H1 (cell line): ENCODE data around the gene SLC6A17. TPM values are rescaled to one million over a fixed set of nuclear protein-coding genes. Genes with fewer than 3 reads are reported as not detected.

Source experiments
- CTCF ChIA-PET: fragments of 300-600 bp; sonication (Branson Sonifier 250); formaldehyde crosslinking; loops from one replicate; lab custom pipeline; 2021; ENCODE audit not compliant: partially characterized antibody; lab: Charles Lee
- POLR2A ChIA-PET: fragments of 300-600 bp; sonication (Branson Sonifier 250); formaldehyde crosslinking; loops from one replicate; lab custom pipeline; 2021; ENCODE audit warnings: inconsistent platforms; ENCODE audit not compliant: partially characterized antibody; lab: Charles Lee
- DNase-seq, 2 experiments: peaks; one replicate each; pipeline versions ENCODE4 v3.0.0 to v3.0.0-alpha.2; 2010 to 2022; ENCODE audit warnings: low spot score in 2 of 2, low read depth in 1 of 2, mixed read lengths in 1 of 2
- FAIRE-seq: peaks from 2 replicates; lab custom pipeline; 2011; peaks lifted over from hg19 to GRCh38; lab: Jason Lieb, UNC
- H2AFZ ChIP-seq: 2 replicates; pipeline ENCODE4 v1.8.1; 2012; ENCODE audit warnings: low read length, inconsistent platforms
- H2AK5ac ChIP-seq: 2 replicates; pipeline ENCODE4 v1.6.1; 2013; ENCODE audit warnings: low read depth, low read length
- H2BK120ac ChIP-seq: replicated peaks from 2 replicates; pipeline ENCODE3; 2013; ENCODE audit warnings: low read depth, low read length, inconsistent platforms
- H2BK12ac ChIP-seq: 2 replicates; pipeline ENCODE4 v1.6.1; 2013; ENCODE audit warnings: low read depth, low read length
- H2BK15ac ChIP-seq: 2 replicates; pipeline ENCODE4 v1.6.1; 2013; ENCODE audit warnings: low read length
- H2BK20ac ChIP-seq: 2 replicates; pipeline ENCODE4 v1.6.1; 2013; ENCODE audit warnings: low read length
- H2BK5ac ChIP-seq: 2 replicates; pipeline ENCODE4 v1.6.1; 2013; ENCODE audit warnings: low read depth, low read length
- H3K14ac ChIP-seq: 2 replicates; pipeline ENCODE4 v1.6.1; 2013; ENCODE audit warnings: inconsistent platforms; ENCODE audit not compliant: insufficient read length
- H3K18ac ChIP-seq: 2 replicates; pipeline ENCODE4 v1.6.1; 2013; ENCODE audit warnings: low read length; ENCODE audit errors: extremely low read depth
- H3K23ac ChIP-seq: 2 replicates; pipeline ENCODE4 v1.6.1; 2013; ENCODE audit warnings: inconsistent platforms; ENCODE audit not compliant: insufficient read length
- H3K23me2 ChIP-seq: 2 replicates; pipeline ENCODE4 v1.6.1; 2013; ENCODE audit warnings: low read depth, low read length
- H3K27ac ChIP-seq: 2 replicates; pipeline ENCODE4 v1.6.1; 2011; ENCODE audit warnings: low read depth, low read length, inconsistent platforms
- H3K27me3 ChIP-seq, 4 experiments: replicated peaks in 1 of 4; 1 replicate in 1 of 4; 2 replicates in 3 of 4; pipeline versions ENCODE4 v1.6.1 to v1.8.1; 2011 to 2013; ENCODE audit warnings: low read length in 3 of 4, mild to moderate bottlenecking in 3 of 4, inconsistent platforms in 2 of 4, mixed read lengths in 2 of 4, moderate library complexity in 1 of 4; ENCODE audit not compliant: control insufficient read depth in 3 of 4, insufficient read depth in 3 of 4; ENCODE audit errors: extremely low read depth in 1 of 4
- H3K36me3 ChIP-seq, 4 experiments: 2 replicates each; pipeline versions ENCODE4 v1.6.1 to v1.8.1; 2011 to 2013; ENCODE audit warnings: mild to moderate bottlenecking in 4 of 4, low read length in 3 of 4, moderate library complexity in 2 of 4, control low read depth in 1 of 4, inconsistent platforms in 1 of 4; ENCODE audit not compliant: insufficient read depth in 4 of 4, control insufficient read depth in 2 of 4
- H3K4ac ChIP-seq: replicated peaks from 2 replicates; pipeline ENCODE3; 2013; ENCODE audit warnings: low read length, low read depth, mixed read lengths, inconsistent platforms; ENCODE audit not compliant: insufficient read length
- H3K4me1 ChIP-seq, 4 experiments: replicated peaks in 1 of 4; 1 replicate in 1 of 4; 2 replicates in 3 of 4; pipeline versions ENCODE4 v1.6.1 to v1.8.1; 2011 to 2013; ENCODE audit warnings: low read length in 3 of 4, inconsistent platforms in 2 of 4, mixed read lengths in 1 of 4; ENCODE audit not compliant: insufficient read depth in 4 of 4, control insufficient read depth in 3 of 4
- H3K4me2 ChIP-seq, 2 experiments: 2 replicates each; pipeline versions ENCODE4 v1.6.1 to v1.8.1; 2011 to 2013; ENCODE audit warnings: low read depth in 2 of 2, low read length in 2 of 2, control low read depth in 1 of 2, inconsistent platforms in 1 of 2, mild to moderate bottlenecking in 1 of 2; ENCODE audit not compliant: insufficient read depth in 1 of 2
- H3K4me3 ChIP-seq, 4 experiments: fragments of 200-600, 300-600 bp in 1 of 4; sonication (generic), shearing (Covaris generic), sonication (Bioruptor Twin) in 1 of 4; 2 replicates each; pipeline versions ENCODE4 v1.5.1 to v1.8.1; 2011 to 2016; ENCODE audit warnings: low read length in 4 of 4, low read depth in 3 of 4, control low read depth in 2 of 4, inconsistent platforms in 2 of 4, mild to moderate bottlenecking in 2 of 4, mixed read lengths in 1 of 4, moderate library complexity in 1 of 4; ENCODE audit not compliant: insufficient read depth in 2 of 4; ENCODE audit errors: extremely low read depth in 1 of 4
- H3K56ac ChIP-seq: replicated peaks from 2 replicates; pipeline ENCODE3; 2013; ENCODE audit warnings: low read depth, mild to moderate bottlenecking, mixed read lengths, low read length, inconsistent platforms; ENCODE audit not compliant: insufficient read length
- H3K79me1 ChIP-seq: 2 replicates; pipeline ENCODE4 v1.6.1; 2013; ENCODE audit warnings: low read depth, low read length, control low read depth
- H3K79me2 ChIP-seq, 2 experiments: 2 replicates each; pipeline versions ENCODE4 v1.6.1 to v1.8.1; 2012 to 2013; ENCODE audit warnings: low read length in 2 of 2, mild to moderate bottlenecking in 2 of 2, inconsistent platforms in 1 of 2; ENCODE audit not compliant: insufficient read depth in 2 of 2, control insufficient read depth in 1 of 2
- H3K9ac ChIP-seq, 4 experiments: replicated peaks in 1 of 4; 1 replicate in 1 of 4; 2 replicates in 3 of 4; pipeline versions ENCODE4 v1.6.1 to v1.8.1; 2011 to 2013; ENCODE audit warnings: low read depth in 3 of 4, low read length in 3 of 4, control low read depth in 2 of 4, mild to moderate bottlenecking in 2 of 4, moderate library complexity in 2 of 4, inconsistent platforms in 1 of 4; ENCODE audit errors: extremely low read depth in 1 of 4
- H3K9me3 ChIP-seq, 2 experiments: 2 replicates each; pipeline versions ENCODE4 v1.6.1 to v1.8.1; 2012 to 2013; ENCODE audit warnings: mild to moderate bottlenecking in 2 of 2, moderate library complexity in 2 of 2, control low read depth in 1 of 2, inconsistent platforms in 1 of 2, low read depth in 1 of 2, low read length in 1 of 2, mixed read lengths in 1 of 2; ENCODE audit not compliant: insufficient read depth in 2 of 2
- H4K20me1 ChIP-seq, 2 experiments: replicated peaks in 1 of 2; 2 replicates each; pipeline versions ENCODE3 to v1.8.1; 2011 to 2013; ENCODE audit warnings: inconsistent platforms in 2 of 2, low read length in 2 of 2, mild to moderate bottlenecking in 1 of 2; ENCODE audit not compliant: insufficient read depth in 2 of 2, control insufficient read depth in 1 of 2
- H4K5ac ChIP-seq: 2 replicates; pipeline ENCODE4 v1.6.1; 2013; ENCODE audit warnings: low read length, low read depth, mixed read lengths, inconsistent platforms; ENCODE audit not compliant: insufficient read length
- H4K8ac ChIP-seq: 2 replicates; pipeline ENCODE4 v1.8.0; 2013; ENCODE audit warnings: mild to moderate bottlenecking, moderate library complexity, low read length, inconsistent platforms; ENCODE audit not compliant: insufficient read depth; ENCODE audit errors: extremely low read depth
- H4K91ac ChIP-seq: replicated peaks from 2 replicates; pipeline ENCODE3; 2013; ENCODE audit warnings: low read length, mixed read lengths, inconsistent platforms; ENCODE audit not compliant: insufficient read length
- CHD2 ChIP-seq: IDR thresholded peaks from 2 replicates; pipeline ENCODE4 v1.6.1; 2012; ENCODE audit warnings: low read length, improper control_type of control experiment
- EP300 ChIP-seq, 2 experiments: IDR thresholded peaks; 1 replicate in 1 of 2; 2 replicates in 1 of 2; pipeline ENCODE4 v1.6.1; 2011 to 2012; ENCODE audit warnings: low read depth in 2 of 2, low read length in 2 of 2, mild to moderate bottlenecking in 2 of 2, borderline replicate concordance in 1 of 2, inconsistent platforms in 1 of 2, moderate library complexity in 1 of 2
- JUN ChIP-seq: IDR thresholded peaks from 2 replicates; pipeline ENCODE4 v1.6.1; 2011; ENCODE audit warnings: low read depth, mild to moderate bottlenecking, improper control_type of control experiment, low read length
- KDM4A ChIP-seq: IDR thresholded peaks from one replicate; pipeline ENCODE4 v1.7.1; 2012; ENCODE audit warnings: low read depth, mild to moderate bottlenecking, moderate library complexity, low read length, inconsistent platforms; ENCODE audit not compliant: severe bottlenecking
- KDM5A ChIP-seq: fragments of 200-600 bp; IDR thresholded peaks from 2 replicates; pipeline ENCODE4 v1.7.1; 2012; ENCODE audit warnings: mild to moderate bottlenecking, low read length, inconsistent platforms, mixed read lengths
- RFX5 ChIP-seq: IDR thresholded peaks from 2 replicates; pipeline ENCODE4 v1.6.1; 2011; ENCODE audit warnings: low read depth, low read length, improper control_type of control experiment, borderline replicate concordance
- RXRA ChIP-seq: IDR thresholded peaks from 2 replicates; pipeline ENCODE4 v1.6.1; 2011; ENCODE audit warnings: low read depth, mild to moderate bottlenecking, low read length, moderate library complexity; ENCODE audit not compliant: insufficient read depth
- TAF1 ChIP-seq: IDR thresholded peaks from 2 replicates; pipeline ENCODE4 v1.6.1; 2011; ENCODE audit warnings: mild to moderate bottlenecking, low read depth, low read length
- TBP ChIP-seq: IDR thresholded peaks from 2 replicates; pipeline ENCODE4 v1.6.1; 2011; ENCODE audit warnings: low read depth, low read length, improper control_type of control experiment
- TEAD4 ChIP-seq: IDR thresholded peaks from 2 replicates; pipeline ENCODE4 v1.6.1; 2012; ENCODE audit warnings: low read depth, low read length, inconsistent platforms, mixed read lengths
- WGBS, 2 experiments: shearing (Covaris generic) in 1 of 2; methylation state at CpG; one replicate each; pipeline versions ENCODE4 v1.1.6 to v1.1.7; 2013 to 2015; ENCODE audit warnings: low lambda C conversion rate in 2 of 2, mixed read lengths in 2 of 2, inconsistent platforms in 1 of 2, low coverage in 1 of 2, missing lambda C conversion rate in 1 of 2; ENCODE audit not compliant: insufficient replicate concordance in 2 of 2, insufficient coverage in 1 of 2, insufficient read length in 1 of 2; ENCODE audit errors: extremely low coverage in 1 of 2, missing lambda C conversion rate in 1 of 2; 5-methylcytosine and 5-hydroxymethylcytosine counted together
- polyA plus RNA-seq, 7 experiments: library from polyadenylated mRNA; depleted of rRNA in 3 of 7; stranded (reverse) in 5 of 7; unstranded in 2 of 7; fragments of >200 nt in 5 of 7; fragments of 200-250 nt in 2 of 7; gene quantifications; 1 replicate in 5 of 7; 2 replicates in 1 of 7; 4 replicates in 1 of 7; pipeline versions ENCODE4 v1.2.1 to v1.2.3, GENCODE V29; 2011 to 2013; ENCODE audit warnings: missing spikeins in 2 of 7, mixed read lengths in 2 of 7
- total RNA-seq: library from RNA; stranded (reverse); fragmentation: NEBNext Ultra II Directional; extraction: Animal tissue kit (Norgen Biotek cat#: 25700); gene quantifications from 2 replicates; pipeline ENCODE4 v1.2.1, GENCODE V29; 2021

The SLC6A17 gene
- total and polyA plus RNA-seq, 2 of the 8 experiments (the other 6 are each of a cell fraction or from before 2014, with no cell fraction given) = 0.15 to 0.28 TPM

- H4K5ac ChIP-seq = no peak overlapping the region
- H3K79me2 ChIP-seq = no peaks in the 10 kb centered on the region
- H3K4me2 ChIP-seq = no peak overlapping the region
Measured at GRCh38 chr1:110187139-110187890, 37.0 kb downstream of the SLC6A17 start.

More at GRCh38 chr1:110187139-110187890, 37.0 kb downstream of the SLC6A17 start:
- no peak overlapping the region for H3K4me3 ChIP-seq
- no peak overlapping the region for H2BK20ac ChIP-seq
- no peak overlapping the region for H2AFZ ChIP-seq
- no peak overlapping the region for H2BK15ac ChIP-seq
- no peak overlapping the region for H2BK12ac ChIP-seq
- no peak overlapping the region for H3K27ac ChIP-seq
- peaks cover 0 to 2% (median 0%) of the 10 kb centered on the region in 4 experiments; a peak in 1 of 7 replicates for H3K4me1 ChIP-seq
- no peak overlapping the region for H3K56ac ChIP-seq
- H3K23ac ChIP-seq = no peak overlapping the region
- DNase-seq = no peak
- TF ChIP-seq EP300 (IDR thresholded peaks at IDR 0.05; ENCODE audit: borderline replicate concordance in 1 of 2, low read depth in 2 of 2, low read length in 2 of 2) (no peak), TAF1 (no peak), KDM5A (no peak), KDM4A (no peak), JUN (no peak), RFX5 (no peak), RXRA (no peak), CHD2 (no peak), TEAD4 (no peak), TBP (no peak)
- no peaks in the 10 kb centered on the region for H3K9me3 ChIP-seq
- no peaks in the 10 kb centered on the region for H3K27me3 ChIP-seq
- H4K91ac ChIP-seq = no peak overlapping the region
- 91% methylated on average over 10 of the region's 10 CpGs; no CpG with 5 or more reads in 1 of the 2 experiments for WGBS, 2 experiments
- H2AK5ac ChIP-seq = no peak overlapping the region
- ChIA-PET CTCF (interaction anchor here (0.6 to 4.5 kb wide), 9 partner anchors 9 to 401 kb away, joined by 3 to 33 read pairs (median 4); no protein-coding TSS in a partner anchor), POLR2A (no interaction called here)
- no peak overlapping the region for H3K18ac ChIP-seq
- no peak for FAIRE-seq
- no peaks in the 10 kb centered on the region for H3K23me2 ChIP-seq
- H3K36me3 ChIP-seq = no peaks in the 10 kb centered on the region
- no peak overlapping the region for H3K14ac ChIP-seq
- H4K8ac ChIP-seq = no peak overlapping the region
- H3K79me1 ChIP-seq = no peaks in the 10 kb centered on the region
- H4K20me1 ChIP-seq = no peaks in the 10 kb centered on the region
- no peak overlapping the region for H3K9ac ChIP-seq
- H3K4ac ChIP-seq = no peak overlapping the region
- H2BK120ac ChIP-seq = no peak overlapping the region
- no peak overlapping the region for H2BK5ac ChIP-seq
